Activated CD4-positive, CD25-positive, alpha-beta regulatory T cell treated with anti-CD3 and anti-CD28 coated beads, Interleukin-2, amount 50 U/mL, for 72 hours (primary cell): Measurements from ENCODE around the gene ANO6.

Experiments
- DNase-seq: peaks from one replicate; pipeline ENCODE4 v3.0.0; 2021

Gene ANO6

DNA sequence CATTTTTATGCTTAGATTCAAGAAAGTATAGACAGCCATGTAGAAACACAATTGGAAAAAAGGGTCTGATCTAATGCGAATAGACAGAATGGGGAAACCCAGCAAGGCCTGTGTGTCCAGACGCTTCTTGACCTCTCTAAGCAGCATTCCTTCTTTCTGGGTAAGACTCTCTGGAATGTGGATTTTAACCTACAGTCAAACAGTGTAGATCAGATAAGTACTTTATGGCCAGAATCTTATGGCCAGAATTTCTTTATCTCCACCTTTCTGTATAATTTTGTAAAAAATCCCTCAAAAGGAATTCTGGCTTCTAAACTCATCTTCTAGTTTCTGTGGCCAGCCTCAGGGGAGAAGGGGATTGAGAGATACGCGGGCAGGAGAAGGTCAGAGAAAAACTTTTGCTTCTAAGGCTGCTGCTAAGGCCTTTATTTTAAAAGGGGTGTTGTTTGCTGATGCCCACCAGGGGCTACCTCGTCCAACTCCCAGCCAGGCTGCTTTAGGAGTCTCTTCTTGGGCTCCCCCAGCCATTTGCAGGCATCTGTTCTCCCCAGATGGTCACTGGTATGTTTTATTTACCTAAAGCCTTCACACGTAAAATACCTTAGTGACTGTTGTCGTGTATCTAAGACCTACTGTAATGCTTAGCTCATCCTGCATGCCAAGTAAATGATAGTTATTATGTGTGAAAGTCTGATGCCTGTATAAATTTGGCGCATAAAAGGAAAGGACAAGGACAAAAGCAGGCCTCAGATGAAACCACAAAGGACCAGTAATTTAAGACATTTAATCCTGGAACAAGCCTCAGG lies 68.4 kb downstream of the ANO6 start:
- DNase-seq: no peak

DNA sequence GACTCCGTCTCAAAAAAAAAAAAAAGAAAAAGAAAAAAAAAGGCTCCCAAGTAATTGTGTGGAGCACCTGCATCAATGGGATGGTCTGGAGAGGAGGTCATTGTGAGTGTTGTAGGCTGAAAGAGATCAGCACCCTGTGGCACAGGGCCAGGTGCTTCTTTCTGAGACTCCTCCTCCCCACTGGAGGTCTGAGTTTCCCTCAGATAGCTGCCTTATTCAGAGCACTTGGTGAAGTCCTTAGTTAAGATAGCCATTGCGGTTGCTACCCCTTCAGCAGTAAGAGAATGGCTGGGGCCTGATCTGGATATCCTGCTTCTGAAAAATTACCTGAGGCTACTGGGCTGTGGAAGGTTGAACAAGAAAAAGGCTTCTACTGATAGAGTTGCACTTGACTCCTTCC lies 69.8 kb downstream of the ANO6 start:
- DNase-seq: no peak

DNA sequence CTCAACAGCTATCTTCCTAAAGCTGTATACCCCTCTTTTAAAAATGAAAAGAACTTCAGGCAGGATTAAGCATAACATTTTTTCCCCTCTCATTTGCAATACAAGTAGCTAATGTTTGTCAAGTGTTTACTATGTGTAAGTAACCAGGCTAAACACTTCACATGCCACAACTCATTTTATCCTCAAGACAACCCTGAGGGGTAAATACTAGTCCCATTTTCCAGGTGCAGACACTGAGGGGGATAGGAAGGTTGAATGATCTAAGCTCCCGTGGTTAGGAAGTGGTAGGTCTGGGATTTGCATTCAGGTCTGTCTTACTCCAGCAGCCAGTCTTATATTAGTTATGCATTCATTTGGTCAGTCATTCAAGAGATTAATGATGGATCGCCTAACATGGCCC lies 70.7 kb downstream of the ANO6 start:
- no peak for DNase-seq

DNA sequence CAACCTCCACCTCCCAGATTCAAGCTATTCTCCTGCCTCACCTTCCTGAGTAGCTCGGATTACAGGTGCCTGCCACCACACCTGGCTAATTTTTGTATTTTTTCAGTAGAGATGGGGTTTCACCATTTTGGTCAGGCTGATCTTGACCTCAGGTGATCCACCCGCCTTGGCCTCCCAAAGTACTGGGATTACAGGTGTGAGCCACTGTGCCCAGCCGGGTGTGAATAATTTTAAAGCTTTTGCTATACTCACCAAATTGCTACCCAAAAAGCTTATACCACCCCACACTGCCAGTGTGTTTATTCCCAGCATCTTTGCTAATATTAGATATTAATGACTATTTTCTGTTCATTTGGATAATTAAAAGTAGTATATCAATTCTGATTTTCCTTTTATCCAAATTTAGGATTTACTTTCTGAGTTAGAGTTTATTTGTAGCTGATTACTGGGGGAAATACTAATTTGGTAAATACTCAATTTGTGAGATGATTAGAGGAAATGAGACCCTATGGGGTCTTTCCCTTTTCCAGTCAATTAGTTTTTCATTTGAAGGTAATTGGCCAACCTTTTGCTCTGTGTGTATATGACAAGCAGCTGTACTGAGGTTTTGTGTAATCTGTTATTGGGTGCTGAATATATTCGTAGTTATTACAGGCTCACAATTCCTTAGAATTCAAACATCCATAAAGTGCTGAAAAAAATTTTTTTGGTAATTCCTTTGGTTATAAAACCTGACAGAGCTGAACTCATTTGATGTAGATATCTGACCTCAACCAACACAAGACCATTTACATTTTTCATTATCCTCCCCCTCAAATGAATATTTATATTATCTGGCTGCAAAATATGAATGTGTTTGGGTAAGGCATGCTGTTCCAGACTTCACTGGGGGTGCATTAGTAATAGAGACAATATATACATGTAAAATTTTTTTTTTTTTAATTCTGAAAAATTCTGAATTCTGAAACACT lies 73.6 kb downstream of the ANO6 start:
- no peak for DNase-seq

DNA sequence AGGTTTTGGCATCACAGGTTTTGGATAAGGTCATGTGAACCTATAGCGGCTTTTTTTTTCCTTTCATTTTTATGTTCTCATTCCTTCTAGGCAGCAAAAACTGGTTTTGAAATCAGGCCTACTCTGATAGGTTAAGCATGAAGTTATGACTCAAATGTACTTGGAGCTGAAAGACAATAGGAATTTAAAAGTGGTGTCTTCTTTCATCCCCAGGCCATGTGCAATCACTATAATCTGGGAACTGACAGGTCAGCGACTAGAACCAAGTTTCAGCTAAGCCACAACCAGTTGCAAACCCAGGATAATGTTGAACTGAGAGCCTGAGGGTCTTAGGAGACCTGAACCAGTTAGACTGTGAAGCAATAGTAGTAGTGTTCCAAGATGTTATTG lies 74.3 kb downstream of the ANO6 start:
- no peak for DNase-seq

DNA sequence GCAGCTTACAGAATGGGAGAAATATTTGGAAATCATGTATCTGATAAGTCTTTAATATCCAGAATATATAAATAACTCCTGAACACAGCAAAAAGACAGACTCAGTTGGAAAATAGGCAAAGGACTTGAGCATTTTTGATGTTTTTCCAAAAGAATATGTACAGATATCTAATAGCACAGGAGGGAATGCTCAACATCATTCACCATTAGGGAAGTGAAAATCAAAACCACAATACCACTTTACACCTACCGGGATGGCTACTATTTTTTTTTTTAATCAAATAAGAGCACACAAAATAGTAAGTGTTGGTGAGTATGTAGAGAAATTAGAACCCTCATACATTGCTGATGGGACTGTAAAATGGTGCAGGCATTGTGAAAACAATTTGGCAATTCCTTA lies 75.6 kb downstream of the ANO6 start:
- DNase-seq: no peak

DNA sequence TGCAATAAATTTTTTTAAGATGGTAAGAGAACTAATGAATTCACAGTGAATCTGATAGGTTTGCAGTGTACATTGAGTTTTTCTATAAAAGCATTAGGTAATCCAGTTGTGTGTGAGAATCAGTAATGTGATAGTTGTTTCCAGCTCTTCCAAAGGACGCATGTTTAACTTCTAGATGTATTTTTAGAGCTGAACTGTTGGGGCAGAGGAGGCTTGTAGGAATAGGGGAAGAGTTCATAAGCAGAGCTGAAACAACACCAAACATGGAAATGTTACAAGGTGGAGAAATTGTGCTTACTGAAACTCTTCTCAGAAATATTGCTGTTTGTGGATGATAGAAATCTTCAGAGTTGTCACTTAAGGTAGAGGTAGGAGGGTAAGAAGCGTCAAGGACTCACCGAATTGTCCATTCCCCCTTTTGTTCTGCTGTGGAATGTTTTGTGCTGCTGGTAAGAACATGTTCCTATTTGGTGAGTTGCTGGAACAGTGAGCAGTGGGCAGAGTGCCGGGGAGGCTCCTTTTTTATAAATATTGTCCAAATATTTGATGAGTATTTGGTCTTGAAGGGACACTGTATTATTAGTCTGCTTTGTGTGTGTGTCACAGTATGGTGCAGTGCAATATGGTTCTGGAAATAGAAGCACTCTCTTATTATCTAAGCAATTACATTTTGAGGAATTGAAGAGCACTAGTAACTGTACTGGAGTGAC lies 76.7 kb downstream of the ANO6 start:
- no peak for DNase-seq

DNA sequence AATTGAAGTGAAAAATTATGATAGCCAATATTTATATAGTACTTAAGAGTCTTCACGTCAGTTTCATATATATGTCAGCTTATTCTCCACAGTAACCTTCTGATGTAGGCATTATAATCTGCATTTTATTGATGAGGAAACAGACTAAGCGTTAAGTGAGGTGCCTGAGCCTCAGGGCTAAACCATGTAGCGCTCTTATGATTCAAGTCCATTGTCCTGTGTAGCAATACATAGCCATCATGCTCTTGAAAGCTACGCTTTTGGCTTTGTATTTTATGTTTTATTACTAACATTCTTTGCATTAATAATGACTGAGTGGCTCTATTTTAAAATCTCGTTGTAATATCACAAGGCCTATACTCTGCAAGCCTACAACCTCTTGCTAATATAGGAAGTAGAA lies 79.0 kb downstream of the ANO6 start:
- DNase-seq: no peak

DNA sequence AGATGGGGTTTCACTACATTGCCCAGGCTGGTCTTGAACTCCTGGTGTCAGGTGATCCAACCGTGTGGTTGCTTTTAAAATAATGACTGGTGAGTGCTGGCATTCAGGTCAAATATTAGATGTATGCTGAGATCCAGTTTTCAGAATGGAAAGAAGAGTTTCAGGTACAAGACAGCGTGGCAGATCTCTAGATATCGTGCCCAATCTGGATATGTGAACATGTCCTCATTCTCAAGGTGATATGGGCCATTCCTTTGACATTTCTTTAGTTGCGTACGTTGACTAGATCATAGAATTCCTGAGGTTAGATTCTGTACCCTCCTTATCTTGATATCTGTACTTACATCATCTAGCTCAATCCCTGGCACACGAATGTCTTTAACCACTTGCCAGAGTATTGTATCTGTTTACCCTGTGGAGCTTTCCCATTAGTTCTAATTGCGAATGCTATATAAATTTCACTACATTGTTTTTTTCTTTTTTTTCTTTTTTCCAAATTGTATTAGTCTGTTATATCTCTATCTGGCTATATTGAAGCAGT lies 80.2 kb downstream of the ANO6 start:
- no peak for DNase-seq

DNA sequence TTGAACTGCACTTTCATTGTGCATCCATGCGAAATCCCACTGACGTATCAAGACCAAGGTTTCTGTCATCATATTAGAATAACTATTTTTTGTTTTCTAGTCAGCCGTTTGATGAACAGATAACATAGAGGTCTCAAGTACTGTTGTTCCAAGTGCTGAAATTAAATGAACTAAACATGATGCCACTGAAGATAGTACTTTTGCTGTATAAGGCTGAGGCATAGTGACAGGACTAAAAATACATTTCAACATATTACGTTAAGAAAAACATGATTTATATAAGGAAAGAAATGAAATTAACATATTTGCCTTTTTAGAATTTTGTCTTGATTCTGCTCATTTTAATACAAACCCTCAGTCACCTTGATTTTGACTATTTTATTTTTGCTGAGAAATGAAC lies 82.2 kb downstream of the ANO6 start:
- no peak for DNase-seq

DNA sequence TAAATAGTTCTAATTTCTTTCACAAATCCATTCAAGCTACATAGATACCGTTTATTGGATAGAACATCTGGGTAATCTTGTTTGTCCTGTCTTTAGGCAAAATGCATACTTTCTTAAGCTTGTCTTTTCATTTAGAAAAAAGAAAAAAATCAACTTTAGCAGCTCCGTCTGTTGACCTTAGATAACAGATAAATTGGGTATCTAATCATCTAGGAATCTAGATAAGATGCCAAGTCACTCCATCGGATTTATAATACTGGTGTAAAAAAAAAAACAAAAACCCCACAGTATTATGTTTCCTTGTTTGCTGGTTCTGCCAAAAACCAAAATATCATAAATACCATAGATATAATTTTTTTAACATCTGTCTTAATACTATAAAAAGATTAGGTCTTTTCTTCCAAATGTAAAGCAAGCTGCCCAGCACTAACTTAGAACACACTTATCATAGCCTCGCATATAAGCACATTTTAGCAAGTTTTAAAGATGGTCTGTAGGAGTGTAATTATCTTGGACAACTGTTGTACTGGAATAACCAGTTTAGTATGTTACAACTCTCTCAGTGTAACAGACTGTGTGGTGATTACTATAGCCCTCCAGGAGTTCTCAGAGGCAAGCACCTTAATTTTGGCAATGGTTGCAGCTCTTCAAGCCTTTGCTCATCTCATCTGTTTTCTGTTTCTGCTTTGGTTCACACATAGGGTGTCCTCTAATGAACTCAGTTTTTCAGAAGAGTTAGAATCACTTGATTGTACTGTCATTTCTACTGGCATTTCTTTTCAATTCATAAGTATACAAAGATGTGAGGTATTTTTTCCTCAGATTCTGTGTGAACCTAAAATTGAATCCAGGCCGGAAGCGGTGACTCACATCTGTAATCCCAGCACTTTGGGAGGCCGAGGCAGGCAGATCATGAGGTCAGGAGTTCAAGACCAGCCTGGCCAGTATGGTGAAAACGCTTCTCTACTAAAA lies 83.1 kb downstream of the ANO6 start:
- no peak for DNase-seq

DNA sequence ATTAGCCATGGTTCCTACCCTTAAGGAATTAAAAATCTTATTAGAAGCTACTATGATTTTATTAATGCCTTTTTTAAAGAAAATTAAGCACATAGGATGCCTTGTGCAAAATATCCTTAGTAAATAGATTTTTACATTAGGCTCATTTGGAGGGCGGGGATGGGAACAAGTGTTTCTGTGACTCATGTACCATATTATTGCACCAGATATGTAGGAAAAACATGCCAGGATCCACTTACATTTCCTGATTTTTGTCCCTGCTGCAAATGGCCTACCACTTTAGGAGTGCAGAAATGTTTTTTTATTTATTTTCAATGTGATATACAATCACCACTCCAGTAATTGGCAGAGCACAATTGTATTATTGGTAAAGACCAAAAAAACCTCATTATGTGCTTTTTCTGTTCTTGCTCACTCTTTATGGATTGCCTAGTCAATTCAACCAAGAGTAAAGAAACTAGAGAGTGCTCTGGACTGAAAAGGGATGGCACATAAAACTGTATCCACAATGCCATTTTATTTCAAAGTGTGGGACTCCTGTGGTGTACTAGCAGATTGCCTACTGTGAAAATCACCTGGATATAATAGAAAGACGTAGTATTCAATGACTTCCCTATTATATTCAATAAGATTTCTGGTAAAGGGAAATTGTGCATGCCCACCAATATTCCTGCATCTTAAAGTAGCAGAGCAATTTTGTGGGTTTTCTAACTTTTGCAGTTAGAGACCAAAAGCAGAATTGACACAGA lies 86.9 kb downstream of the ANO6 start:
- no peak for DNase-seq

DNA sequence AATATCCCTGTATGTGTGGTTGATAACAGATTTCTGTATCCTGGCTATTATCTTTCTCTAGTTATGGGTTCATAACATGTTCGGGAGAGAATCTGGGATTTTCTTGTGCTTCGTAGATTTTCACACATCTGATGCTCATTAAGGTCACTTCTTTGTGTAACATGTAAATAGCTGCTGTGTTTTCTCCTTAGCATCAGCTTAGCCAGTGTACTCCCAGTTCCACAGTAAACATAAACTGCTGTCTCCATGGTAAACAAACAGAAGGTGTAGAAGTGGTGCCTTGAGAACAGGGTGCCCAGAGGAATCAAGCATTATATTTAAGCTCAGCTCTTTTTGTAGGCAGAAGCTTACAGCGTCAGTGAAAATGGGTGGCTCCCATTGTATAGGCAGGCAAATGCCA lies 88.0 kb downstream of the ANO6 start:
- DNase-seq: no peak

DNA sequence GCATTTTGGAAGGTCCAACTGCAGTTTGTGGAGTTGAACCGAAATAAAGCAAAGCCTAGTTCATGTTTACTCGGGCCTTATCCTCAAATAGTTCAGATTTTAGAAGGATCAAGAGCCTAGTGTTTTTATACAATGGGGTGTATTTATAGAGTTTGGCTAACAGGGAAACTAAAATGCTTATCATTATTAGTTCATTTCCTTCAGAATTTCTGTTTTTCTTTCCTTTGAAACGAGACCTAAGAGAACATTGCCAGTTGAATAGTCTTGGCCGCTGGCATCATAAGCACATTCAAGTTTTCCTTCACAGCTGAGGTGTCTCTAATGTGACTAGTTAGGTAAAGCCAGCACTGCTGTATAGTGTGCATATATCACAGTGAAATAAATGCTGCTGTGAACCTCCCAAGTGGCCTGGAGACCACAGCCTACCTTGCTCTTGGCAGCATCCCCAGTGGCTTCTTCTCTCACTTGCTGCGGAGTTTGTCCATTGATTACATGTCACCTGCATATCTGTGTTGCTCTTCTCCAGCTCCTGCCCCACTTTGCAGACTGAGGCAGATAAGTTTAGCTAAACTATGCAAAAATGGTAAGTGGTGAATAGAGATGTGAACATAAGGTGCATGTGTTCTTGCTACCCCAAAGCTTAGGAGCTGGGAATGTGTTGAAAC lies 88.8 kb downstream of the ANO6 start:
- DNase-seq: no peak

DNA sequence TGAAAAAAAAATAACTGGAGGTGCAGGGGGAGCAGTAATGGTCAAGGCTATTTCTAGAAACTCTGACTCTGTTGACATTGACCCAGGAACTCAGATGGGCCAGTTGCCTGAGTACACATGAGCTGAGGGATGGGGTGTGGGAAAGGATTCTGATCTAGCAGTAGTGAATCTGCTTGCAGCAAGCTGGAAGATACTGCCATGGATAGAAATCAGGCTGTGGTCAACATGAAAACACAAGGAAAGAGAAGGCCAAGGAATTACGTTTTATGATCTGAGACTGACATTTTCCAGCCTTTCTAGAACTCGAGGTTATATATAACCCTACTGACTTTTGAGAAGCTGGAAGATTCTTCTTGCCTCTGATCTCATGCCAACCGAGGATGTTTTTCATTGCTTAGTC lies 90.0 kb downstream of the ANO6 start:
- no peak for DNase-seq

DNA sequence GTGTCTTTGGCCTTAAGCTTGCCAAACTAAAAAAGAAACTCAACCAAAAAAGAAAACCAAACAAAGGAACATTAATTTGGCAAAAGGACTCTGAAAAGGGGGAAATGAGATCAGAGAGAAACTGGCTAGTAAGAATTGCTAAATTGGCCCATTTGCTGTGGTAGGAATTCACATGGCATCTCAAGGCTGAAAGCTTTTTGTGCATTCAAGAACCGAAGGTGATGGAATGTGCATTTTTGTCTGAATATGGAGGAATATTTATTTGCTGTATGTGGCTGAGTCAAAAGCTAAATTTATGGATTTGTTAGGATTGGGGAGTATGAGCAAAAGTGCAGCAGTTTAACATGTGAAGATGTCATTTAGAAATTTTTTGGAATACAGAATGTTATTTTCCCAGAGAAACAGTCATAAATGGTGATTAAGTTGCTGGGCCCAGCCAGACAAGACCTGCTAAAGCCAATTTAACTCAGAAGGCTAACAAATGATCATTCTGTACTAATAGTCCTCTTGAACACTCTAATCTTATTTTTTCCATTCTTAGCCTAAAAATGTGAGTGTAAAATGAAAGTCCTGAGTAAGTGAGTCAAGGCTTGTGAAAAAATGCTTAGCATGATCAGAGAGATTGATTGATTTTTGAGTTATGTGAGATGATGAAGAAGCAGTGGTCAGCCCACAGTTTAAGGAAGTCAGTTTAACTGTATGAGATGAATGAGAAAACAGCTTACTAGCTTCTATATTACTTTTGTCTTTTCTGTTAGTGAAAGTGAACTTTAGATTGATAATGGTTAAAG lies 94.1 kb downstream of the ANO6 start:
- DNase-seq: no peak

DNA sequence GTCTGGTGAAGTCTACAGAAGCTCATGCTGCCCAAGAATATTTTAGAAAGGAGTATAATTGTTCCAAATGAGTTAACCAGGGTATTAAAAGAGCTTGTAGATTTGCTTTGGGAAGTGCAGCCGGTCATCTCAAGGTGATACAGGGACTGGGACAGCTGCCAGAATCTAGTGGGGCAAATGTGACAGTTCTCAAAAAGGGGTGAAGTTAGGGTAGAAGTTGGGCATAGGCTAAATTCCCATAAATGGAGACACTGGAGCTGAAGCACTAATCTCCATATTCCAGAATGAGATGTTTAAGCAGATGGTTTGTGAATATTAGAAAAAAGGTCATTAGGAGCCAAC lies 94.7 kb downstream of the ANO6 start:
- DNase-seq: no peak

DNA sequence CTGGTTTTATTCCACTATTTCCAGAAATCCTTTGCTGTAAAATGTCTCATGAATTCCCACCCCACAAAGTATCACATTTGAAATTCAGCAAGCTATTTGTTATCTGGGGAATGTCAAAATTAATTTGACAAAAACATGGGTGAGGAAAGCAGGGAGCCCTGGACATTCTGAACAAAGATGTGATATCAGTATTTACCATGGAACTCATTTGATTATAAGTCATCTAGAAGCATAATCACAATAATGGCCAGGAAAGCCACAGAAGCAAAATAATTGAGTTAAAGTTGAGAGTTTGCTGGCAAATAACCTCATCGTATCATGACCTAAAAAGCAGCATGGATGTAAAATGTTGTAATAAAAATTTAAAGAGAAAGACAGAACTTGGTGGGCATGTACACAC lies 96.1 kb downstream of the ANO6 start:
- DNase-seq: no peak

DNA sequence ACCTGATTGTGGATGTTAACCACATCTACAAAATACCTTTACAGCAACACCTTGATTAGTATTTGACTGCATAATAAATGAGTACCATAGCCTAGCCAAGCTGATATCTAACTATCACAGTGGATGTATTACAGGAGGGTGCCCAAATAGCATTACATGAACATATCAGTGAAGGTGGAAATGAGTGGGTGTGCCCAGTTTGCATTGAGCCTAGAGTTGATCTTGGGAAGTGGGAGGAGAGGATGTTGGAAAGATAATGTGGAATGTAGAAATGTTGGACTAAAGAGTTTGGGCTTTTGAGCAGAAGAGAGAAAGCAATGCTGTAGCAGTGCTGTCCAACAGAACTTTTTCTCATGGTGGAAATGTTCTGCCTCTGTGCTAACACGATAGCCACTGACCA lies 98.9 kb downstream of the ANO6 start:
- no peak for DNase-seq

DNA sequence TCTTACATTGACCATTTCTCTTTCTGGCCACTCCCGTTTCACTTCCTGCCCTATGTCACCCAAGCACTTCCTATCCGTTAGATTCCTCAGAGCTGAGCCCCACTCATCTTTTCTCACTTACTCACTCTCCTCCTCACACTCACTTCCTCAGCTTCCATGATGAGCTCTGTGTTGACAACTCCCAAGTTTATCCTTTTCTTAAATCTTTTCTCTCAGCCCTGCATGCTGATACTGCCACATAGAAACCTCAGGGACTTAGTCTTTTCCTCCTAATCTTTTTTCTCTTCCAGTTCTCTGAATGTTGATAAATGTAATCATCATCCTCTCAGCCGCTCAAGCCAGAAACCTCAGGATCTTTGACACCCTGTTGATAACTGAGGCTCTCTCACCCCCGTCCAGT lies 99.6 kb downstream of the ANO6 start:
- DNase-seq: no peak
